HG03432 (cell line): ENCODE results near the gene KLHL12.

ENCODE experiments used
- ATAC-seq: cut with Tn5 transposase; IDR thresholded peaks from one replicate; pipeline ENCODE4 v1.9.1; 2021; ENCODE audit warnings: mild to moderate bottlenecking, moderate library complexity; ENCODE audit not compliant: unreplicated experiment

Gene KLHL12

GRCh38 chr1:202888531-202889360 is 38.3 kb downstream of the KLHL12 start, which contains the start of gene RABIF:
Gene RABIF (minus strand): TSS chr1:202889149. CDS start chr1:202889098, 51 bp downstream.
- ATAC-seq, result peak; percentile 94

- no peak for ATAC-seq
These were observed 38.9 kb downstream of the KLHL12 start for GRCh38 chr1:202888221-202888530.

DNA sequence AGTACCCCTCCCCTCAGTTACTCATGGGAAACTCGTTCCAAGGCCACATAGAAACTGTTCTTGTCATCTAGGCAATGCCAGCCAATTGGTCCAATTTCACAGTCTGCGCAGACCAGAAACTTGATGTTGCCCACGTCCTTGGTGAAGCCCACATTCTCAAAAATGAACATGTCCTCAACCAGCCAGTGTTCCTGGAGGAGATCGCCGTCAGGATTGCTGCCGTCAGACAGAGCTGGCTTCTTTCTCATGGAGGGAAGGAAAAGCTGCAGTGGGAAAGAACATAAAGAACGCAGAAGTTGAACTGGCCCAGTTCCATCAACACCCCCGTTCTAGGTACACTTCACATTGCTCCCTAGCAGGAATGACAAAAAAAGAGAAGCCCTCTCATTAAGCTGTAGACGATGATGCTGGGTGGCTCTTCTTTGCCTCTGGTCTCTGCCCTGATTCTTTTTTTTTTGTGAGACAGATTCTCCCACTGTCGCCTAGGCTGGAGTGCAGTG is 46.0 kb downstream of the KLHL12 start:
- ATAC-seq, result no peak

DNA sequence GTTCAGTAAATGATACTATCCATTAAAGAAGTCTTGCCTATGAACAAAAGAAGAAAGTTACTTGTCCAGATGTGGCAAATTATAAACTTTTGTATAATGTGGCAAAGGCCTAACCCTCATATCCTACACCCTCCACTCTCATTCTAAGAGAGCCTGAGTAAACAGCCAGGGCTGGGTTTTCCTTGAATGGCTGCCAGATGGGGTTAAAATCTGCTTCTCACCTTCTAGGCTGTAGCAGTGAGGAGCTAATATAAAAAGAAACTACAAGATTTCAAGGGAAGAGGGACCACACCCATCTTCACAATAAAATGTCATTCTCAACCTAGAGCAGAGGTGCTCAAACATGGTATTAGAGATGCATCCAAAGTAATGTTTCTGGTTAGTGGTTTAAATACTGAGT is 47.0 kb downstream of the KLHL12 start:
- no peak for ATAC-seq

DNA sequence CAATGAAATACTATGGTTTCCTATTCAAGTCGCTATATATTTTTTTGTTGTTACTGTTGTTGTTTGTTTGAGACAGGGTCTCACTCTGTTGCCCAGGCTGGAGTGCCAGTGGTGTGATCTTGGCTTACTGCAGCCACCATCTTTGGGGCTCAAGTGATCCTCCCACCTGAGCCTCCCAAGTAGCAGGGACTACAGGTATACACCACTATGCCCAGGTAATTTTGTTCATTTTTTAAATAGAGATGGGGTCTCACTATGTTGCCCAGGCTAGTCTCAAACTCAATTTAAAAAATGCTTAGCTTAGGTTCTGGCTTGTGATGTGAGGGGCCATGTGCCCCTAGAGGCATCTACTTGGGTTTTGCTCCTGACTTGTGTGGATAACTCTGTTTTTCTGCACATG is 47.9 kb downstream of the KLHL12 start:
- no peak for ATAC-seq

DNA sequence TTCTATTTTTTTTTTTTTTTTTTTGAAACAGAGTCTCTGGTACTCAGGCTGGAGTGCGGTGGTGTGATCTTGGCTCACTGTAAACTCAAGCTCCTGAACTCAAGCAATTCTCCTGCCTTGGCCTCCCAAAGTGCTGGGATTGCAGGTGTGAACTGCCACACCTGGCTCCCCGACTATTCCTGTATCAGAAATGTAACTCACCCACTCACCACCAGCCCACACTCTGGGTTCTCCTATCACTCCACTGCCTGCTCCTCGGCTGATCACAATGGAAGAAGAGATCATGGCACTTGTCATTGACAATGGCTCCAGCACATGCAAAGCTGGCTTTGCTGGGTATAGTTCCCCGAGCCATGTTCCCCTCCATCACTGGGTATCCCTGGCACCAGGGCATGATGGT is 54.0 kb downstream of the KLHL12 start:
- ATAC-seq, result no peak

DNA sequence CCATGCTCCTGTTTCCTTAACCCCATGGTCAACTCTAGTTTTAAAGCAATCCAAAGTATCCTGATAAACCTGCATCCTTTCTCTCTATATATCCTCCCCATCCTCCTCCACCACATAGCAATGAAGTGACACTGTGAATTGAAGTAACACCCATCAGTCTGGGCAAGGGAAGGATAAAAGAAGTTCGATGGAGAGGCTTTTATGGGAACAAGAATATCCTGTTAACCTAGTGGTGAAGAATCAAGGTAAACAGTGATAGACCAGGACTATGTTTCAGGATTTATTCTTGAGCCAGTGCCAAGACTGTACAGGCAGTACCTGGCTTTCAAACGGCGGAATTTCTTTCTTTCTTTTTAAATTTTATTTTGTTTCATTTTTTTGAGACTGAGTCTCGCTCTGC is 55.7 kb downstream of the KLHL12 start:
- ATAC-seq, result no peak

DNA sequence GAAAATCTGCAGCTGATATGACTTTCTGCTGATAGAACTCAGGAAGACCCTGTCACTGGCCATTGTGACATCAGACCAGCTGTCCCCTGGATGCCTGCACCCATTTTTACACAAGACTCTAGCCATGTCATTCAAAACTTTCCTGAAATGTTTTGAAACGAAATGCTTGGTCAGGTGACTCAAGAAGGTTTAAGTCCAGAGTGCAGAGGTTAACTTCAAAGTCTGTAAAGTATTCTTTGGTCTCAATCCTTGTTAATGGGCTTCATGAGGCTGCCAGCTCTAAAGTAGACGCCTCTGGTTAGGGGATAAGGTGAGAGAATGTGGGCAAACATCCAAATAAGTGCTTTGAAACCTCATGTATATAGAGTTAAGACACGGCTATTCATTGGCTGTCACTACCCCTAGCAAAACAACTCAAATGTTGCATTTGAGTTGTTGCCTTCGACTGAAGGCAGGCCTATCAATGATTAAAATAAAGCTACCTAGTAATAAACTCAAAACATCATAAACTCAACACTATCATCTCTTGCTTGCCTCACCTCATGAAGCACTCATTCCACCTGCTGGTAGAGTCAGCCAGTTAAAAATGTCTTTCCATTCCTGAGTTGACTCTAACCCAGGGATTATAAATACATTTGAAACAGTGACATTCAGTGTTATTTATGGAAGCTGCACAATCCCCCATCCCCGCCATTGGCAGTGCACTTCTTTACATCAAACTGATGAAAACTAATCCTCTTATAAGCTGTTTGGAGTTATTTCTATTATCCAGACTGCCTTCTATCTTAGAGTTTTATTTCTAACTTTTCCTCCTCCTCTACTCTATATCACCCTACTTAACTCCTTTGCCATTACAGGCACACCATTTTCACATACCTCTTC is 64.1 kb downstream of the KLHL12 start:
- ATAC-seq, result no peak

DNA sequence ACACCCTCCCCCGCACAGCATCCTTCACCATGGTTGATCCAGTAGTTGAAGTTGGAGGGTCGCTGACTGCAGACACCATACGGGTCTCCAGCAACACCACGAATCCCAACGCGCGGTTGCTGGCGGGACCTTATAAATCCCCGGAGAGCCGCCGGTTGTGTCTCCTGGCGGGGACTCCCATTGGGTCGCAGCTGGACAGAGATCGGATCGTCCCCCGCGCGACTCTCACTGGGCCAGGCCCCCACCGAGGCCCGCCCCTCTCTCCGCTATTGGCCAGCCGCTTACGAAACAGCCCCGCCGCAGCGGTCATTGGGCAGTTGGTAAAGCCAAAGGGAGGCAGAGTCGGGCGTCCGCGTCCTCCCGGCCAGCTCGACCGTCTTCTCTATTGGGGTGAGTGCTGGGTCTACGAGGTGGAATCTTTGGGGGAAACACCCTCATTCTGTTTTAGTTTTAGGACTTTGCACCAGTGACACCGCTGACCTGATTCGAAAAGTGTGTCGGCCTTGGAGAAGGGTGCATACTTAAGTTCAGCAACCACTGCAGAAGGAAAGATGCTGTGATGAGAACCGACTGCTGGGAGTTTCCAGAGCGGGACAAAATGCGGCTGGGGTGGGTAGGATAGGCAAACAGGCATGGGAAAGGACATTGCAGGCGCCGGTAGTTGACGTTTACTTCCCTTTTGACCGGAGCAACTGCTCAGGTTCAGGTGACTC is 65.5 kb downstream of the KLHL12 start:
- peak; percentile 88 for ATAC-seq

DNA sequence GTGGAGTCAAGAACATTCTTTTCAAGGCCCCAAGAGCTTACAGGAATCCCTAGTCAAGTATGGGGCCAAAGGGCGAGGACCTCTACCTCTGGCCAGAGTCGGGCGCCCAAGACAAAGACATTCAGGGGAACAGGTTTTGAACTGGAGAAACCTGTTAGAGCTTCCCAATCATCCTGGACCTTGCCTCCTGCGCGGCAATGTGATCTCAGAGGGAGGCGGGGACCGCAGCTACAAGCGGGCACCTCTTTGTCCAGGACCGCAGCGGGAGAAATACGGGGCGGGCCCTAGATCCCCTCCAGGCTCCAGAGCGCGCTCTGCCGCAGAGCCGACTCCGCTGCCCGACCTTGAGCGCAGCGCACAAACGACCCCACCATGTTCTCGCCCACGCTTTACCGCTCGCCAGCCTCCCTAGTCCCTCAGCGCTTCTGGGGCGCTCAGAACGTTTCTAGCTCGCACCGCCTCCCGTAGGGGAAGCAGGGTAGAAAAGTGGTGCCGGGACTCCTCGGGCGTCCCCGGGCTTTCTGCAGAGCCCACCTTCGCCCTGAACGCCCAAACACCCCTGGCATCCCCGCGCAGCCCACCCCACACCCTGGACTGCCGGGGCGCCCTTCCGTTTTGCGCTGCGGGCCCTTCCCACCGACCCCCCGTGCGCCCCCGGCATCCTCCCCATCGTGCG is 66.2 kb downstream of the KLHL12 start:
- peak; percentile 36 for ATAC-seq

GRCh38 chr1:202858789-202859414 is 68.1 kb downstream of the KLHL12 start:
- ATAC-seq, result no peak

DNA sequence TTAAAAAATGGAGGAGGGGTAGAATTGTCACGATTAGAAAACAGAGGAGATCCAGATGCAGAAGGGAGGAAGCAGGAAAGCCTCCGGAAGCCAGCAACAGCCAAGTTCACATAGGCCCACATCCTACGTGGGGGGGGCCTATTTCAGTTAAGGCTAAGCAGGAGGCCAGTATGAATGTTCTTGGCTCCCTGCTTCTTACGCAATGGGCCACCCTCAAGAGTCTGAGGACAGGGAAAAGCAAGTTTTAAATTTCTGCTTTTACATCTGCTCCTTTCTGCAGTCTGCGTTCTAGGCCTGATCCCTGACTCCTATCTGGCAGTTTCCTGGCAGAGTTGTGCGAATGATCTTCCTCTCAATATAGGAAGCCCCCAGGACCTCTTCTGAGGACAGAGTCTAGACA is 68.7 kb downstream of the KLHL12 start:
- ATAC-seq, result no peak

GRCh38 chr1:202857136-202857610 is 69.9 kb downstream of the KLHL12 start:
- ATAC-seq, result no peak

DNA sequence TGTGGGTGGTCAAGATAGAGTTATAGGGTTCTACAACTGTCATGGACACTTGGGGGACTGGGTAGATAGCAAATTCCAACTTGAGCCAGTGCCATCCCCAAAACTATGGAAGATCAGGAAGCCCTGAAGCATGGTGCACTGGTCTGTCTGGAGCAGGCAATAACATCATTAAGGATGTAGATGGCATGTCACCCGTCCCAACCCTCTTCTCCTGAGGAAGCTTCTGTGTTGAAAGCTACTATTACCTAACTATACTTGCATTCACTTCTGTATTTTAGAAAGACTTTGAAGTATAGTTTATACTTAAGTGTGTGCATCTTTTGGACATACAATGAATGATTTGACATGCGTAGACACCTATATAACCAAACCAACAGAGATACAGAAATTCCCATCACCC is 71.0 kb downstream of the KLHL12 start:
- ATAC-seq, result no peak

- no peak for ATAC-seq
These were observed 72.2 kb downstream of the KLHL12 start for GRCh38 chr1:202854787-202855186.

GRCh38 chr1:202852163-202852904 is 74.7 kb downstream of the KLHL12 start:
- no peak for ATAC-seq

DNA sequence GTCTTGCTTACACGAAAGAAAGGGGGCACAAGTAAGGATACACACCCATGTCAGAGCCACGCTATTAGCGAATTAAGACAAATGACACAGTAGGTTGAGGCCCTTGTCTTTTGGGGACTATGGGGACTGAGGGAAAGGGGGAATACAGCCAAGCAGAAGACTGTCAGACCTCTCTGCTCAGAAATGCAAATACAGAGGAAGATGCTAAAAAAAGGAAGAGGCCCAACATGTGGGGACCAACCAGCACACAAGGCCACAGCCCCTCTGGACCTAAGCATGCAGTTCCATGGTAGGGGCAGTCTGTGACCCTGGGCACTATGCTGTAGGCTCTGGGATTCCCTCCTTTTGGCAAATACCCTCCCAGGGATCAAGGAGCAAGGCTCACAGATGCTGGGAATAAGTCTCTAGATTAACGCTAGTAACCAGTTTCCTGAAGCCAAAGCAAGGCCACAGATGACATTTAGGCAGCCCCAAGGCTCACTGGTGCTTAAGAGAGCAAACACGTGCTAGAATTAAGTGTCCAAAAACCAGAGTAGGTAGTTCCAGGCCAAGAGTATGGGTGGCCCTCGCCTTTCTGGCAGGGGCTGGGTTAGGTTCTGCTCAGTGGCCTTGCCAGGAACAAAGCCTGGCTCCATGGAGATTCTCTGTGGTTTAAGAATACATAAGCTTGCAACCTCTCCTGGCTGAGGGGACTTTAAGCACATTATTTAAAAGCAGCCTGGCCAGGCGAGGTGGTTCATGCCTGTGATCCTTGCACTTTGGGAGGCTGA is 76.3 kb downstream of the KLHL12 start:
- ATAC-seq, result no peak

DNA sequence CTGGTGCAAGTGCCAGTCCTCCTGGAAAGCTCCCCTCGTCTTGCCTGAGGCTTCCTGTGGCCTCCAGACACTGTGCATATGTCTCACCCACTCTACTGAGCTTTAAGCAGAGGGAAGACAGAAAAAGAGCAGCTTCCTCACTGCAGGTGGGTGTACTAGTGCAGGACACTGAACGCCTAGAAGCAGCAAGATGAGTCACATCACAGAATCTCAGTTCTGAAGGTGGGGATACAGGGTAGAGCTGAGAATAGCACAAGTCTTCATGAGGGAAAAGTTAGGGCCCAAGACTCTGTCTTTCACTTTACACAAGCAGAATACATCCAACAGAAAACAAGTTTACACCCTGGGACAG is 78.9 kb downstream of the KLHL12 start:
- peak; percentile 80 for ATAC-seq

DNA sequence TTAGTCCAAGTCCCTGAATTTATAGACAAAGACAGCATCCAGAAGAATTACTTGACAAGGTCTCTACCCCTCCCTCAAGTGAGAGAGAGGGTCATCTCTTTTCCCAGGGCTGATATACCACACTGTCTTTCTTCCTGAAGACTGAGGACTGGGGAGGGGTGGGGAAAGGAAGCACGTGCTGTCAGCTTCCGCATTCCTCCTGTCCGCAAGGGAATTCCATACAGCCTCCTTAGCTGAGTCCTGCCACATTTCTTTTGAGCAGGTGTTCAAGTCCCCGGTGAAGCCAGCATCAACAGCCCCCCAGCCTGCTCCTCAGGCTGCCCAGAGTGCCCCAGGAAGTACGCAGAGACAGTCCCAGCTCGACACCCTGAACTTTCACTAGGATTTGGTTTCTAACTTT is 82.1 kb downstream of the KLHL12 start:
- ATAC-seq, result no peak
